ENCODE results near the gene PGS1. TPM values are rescaled to one million over a fixed set of nuclear protein-coding genes. Genes with fewer than 3 reads are reported as not detected.
"Not testable (repeated sequence)": the region's sequence is repeated elsewhere in the genome, so short reads cannot be mapped to it uniquely, and the experiment has no call there.

PGS1 gene
- total RNA-seq: 10 to 100 TPM; 33.3 to 40.2 TPM

GRCh38 chr17:78378225-78379130 is at the start of gene PGS1:
PGS1 (plus strand) TSS chr17:78378649; CDS start chr17:78378666, 17 bp downstream.
- intact Hi-C loops (cut with DNase I): no loop called here
- peaks cover 16% of the 10 kb centered on the region for H3K4me1 ChIP-seq

GRCh38 chr17:78329263-78330059 is 49.0 kb upstream of the PGS1 start:
- Histone ChIP-seq H3K27me3 (no peaks in the 10 kb centered on the region), H3K27ac (no peak overlapping the region), H3K9me3 (no peaks in the 10 kb centered on the region), H3K4me1 (no peaks in the 10 kb centered on the region), H3K4me3 (no peak overlapping the region), H3K9ac (ENCODE audit: low read depth in 2 of 2, low read length in 2 of 2) (no peak overlapping the region), H3K36me3 (no peaks in the 10 kb centered on the region)
- no peak for DNase-seq
- intact Hi-C loops (cut with DNase I): no loop called here
- TF ChIP-seq CTCF (IDR thresholded peaks at IDR 0.05): no peak

More at GRCh38 chr17:78378225-78379130, at the start of gene PGS1:
- no peaks in the 10 kb centered on the region for H3K36me3 ChIP-seq
- H3K27me3 ChIP-seq: no peaks in the 10 kb centered on the region
- DNase-seq: peak; percentile 87
- TF ChIP-seq CTCF (IDR thresholded peaks at IDR 0.05): no peak
- H3K9me3 ChIP-seq: no peaks in the 10 kb centered on the region
- H3K9ac ChIP-seq (ENCODE audit: low read depth in 2 of 2, low read length in 2 of 2): peak within 1 kb of the TSS; percentile 92 to 97
- peak within 1 kb of the TSS; percentile 86 for H3K27ac ChIP-seq
- peak within 1 kb of the TSS; percentile 91 for H3K4me3 ChIP-seq

GRCh38 chr17:78330570-78331224 is 47.8 kb upstream of the PGS1 start:
- Histone ChIP-seq H3K27me3 (no peaks in the 10 kb centered on the region), H3K27ac (no peak overlapping the region), H3K9ac (ENCODE audit: low read depth in 2 of 2, low read length in 2 of 2) (peak overlapping the region in 1 of 2 donors; percentile 1), H3K4me3 (no peak overlapping the region), H3K9me3 (no peaks in the 10 kb centered on the region), H3K36me3 (no peaks in the 10 kb centered on the region), H3K4me1 (no peaks in the 10 kb centered on the region)
- DNase-seq: peak; percentile 58
- TF ChIP-seq CTCF (IDR thresholded peaks at IDR 0.05): no peak
- intact Hi-C loops (cut with DNase I): no loop called here

GRCh38 chr17:78331355-78331754 is 47.1 kb upstream of the PGS1 start:
- not testable (repeated sequence) for H3K27ac ChIP-seq; H3K36me3 ChIP-seq; H3K9ac ChIP-seq (ENCODE audit: low read depth in 2 of 2, low read length in 2 of 2)

GRCh38 chr17:78332991-78333390 is 45.5 kb upstream of the PGS1 start:
- H3K9ac ChIP-seq (ENCODE audit: low read depth in 2 of 2, low read length in 2 of 2): no peak overlapping the region
- H3K4me1 ChIP-seq: no peaks in the 10 kb centered on the region
- no peaks in the 10 kb centered on the region for H3K27me3 ChIP-seq
- intact Hi-C loops (cut with DNase I): no loop called here
- no peaks in the 10 kb centered on the region for H3K9me3 ChIP-seq
- no peak for DNase-seq
- no peaks in the 10 kb centered on the region for H3K36me3 ChIP-seq
- no peak overlapping the region for H3K4me3 ChIP-seq
- TF ChIP-seq CTCF (IDR thresholded peaks at IDR 0.05): no peak
- H3K27ac ChIP-seq: no peak overlapping the region

More at GRCh38 chr17:78331355-78331754, 47.1 kb upstream of the PGS1 start:
- DNase-seq; H3K4me3 ChIP-seq; H3K9me3 ChIP-seq; H3K27me3 ChIP-seq; intact Hi-C loops (cut with DNase I); H3K4me1 ChIP-seq: not testable (repeated sequence)

Measured in colonic mucosa (tissue), 4 donors.